ENCODE data around the gene STX1A.

DNA sequence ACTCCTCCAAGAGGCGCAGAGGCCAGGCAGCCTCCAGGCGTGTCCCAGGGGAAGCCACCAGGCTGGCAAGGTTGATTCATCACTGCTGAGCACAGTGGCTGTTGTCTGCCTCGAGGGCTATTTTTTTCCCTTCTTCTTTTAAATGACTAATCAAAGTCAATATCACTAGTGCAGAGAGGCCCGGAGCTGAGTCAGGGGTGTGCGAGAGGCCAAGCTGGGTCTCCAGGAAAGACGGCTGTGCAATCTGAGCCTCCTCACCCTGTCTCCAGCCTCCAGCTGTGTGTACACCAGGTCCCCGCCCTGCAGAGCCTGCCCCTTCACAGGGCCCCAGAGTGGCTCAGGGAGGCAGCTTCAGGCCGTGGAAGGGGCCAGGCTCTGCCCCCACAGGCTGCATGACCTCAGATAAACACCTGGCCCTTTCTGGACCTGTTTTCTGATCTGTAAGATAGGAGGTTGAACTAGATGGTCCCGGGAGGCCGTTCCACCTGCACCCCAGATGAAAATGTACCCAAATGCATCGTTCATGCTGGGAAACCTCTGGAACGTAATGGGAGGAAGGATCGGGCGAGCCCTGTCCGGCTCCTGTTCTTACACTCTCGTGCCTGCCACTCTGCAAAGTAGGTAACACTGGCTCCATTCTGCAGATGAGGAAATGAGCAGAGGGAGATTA lies 3.7 kb downstream of the STX1A start:
- no peak for TF ChIP-seq POLR2A (IDR thresholded peaks at IDR 0.05)
- TF ChIP-seq, protein P1, sequence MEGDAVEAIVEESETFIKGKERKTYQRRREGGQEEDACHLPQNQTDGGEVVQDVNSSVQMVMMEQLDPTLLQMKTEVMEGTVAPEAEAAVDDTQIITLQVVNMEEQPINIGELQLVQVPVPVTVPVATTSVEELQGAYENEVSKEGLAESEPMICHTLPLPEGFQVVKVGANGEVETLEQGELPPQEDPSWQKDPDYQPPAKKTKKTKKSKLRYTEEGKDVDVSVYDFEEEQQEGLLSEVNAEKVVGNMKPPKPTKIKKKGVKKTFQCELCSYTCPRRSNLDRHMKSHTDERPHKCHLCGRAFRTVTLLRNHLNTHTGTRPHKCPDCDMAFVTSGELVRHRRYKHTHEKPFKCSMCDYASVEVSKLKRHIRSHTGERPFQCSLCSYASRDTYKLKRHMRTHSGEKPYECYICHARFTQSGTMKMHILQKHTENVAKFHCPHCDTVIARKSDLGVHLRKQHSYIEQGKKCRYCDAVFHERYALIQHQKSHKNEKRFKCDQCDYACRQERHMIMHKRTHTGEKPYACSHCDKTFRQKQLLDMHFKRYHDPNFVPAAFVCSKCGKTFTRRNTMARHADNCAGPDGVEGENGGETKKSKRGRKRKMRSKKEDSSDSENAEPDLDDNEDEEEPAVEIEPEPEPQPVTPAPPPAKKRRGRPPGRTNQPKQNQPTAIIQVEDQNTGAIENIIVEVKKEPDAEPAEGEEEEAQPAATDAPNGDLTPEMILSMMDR (IDR thresholded peaks at IDR 0.05): no peak
